Liver (tissue), 3 donors: Measurements from ENCODE around the gene ZNF8.

ENCODE experiments used
- EGR1 ChIP-seq, 2 donors: IDR thresholded peaks; 2 replicates each; pipeline ENCODE4 v1.6.1; 2016 to 2018; ENCODE audit warnings: antibody characterized with exemption in 2 of 2, low read depth in 2 of 2
- RAD21 ChIP-seq, 2 donors: IDR thresholded peaks; 2 replicates each; pipeline ENCODE4 v1.6.1; 2016; ENCODE audit warnings: antibody characterized with exemption in 2 of 2, mild to moderate bottlenecking in 2 of 2
- ZBTB33 ChIP-seq: IDR thresholded peaks from 2 replicates; pipeline ENCODE4 v1.6.1; 2016; ENCODE audit warnings: antibody characterized with exemption
- TF ChIP-seq, protein P1 (sequence below): fragments of 150-350 bp; IDR thresholded peaks from 2 replicates; pipeline ENCODE4 v1.5.1; 2017; ENCODE audit warnings: improper control_type of control experiment, low read depth, low read length; ENCODE audit not compliant: missing input control
- donor health status: healthy.
- donor health status: healthy.

DNA sequence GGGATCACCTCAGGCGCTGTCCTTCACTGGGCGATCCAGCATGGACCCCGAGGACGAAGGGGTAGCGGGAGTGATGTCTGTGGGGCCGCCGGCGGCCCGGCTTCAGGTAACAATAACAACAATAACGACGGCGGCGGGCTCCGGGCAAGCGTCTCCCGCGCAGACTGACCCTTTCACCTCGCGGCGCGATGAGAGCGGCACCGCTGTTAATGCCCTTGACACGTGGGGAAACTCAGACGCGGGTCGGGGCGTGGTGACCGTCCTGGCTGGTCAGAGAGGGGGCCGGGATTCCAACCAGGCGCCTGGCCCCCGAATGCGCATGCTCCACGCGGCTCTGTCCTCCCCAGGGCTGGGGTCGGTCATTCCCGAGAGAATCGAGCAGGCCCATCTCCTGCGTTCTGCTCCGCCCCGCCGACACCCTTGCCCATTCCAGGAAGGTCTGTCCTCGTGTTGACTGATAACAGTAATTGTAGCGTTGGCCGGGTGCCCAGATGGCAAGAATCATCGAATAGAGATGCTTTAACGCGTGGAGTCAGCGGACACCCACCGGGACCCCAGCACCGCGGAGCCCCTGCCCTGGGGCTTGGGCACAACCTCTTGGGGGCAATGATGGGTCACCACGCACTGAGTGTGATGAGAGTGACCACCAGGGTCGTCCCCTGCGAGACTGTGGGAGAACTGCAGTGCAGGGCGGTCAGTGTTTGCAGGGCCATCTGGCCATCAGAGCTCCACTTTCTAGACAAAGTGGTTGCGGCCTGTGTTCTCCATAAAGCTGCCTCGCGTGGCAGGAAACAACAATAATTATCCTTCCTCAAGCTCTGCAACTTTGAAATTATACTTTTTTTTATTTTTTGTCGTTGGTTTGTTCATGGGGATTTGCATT, 528 bp downstream of the ZNF8 start:
- TF ChIP-seq, protein P1, sequence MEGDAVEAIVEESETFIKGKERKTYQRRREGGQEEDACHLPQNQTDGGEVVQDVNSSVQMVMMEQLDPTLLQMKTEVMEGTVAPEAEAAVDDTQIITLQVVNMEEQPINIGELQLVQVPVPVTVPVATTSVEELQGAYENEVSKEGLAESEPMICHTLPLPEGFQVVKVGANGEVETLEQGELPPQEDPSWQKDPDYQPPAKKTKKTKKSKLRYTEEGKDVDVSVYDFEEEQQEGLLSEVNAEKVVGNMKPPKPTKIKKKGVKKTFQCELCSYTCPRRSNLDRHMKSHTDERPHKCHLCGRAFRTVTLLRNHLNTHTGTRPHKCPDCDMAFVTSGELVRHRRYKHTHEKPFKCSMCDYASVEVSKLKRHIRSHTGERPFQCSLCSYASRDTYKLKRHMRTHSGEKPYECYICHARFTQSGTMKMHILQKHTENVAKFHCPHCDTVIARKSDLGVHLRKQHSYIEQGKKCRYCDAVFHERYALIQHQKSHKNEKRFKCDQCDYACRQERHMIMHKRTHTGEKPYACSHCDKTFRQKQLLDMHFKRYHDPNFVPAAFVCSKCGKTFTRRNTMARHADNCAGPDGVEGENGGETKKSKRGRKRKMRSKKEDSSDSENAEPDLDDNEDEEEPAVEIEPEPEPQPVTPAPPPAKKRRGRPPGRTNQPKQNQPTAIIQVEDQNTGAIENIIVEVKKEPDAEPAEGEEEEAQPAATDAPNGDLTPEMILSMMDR, result no peak
- TF ChIP-seq ZBTB33 (no peak), RAD21 (IDR thresholded peaks at IDR 0.05) (no peak), EGR1 (IDR thresholded peaks at IDR 0.05; ENCODE audit: low read depth in 2 of 2) (no peak)
